ENCODE data around the gene NBEAL2. TPM values are rescaled to one million over a fixed set of nuclear protein-coding genes. Genes with fewer than 3 reads are reported as not detected.

NBEAL2 gene
- total and polyA plus RNA-seq, 10 donors: 44.0 to 271 (median 129) TPM

GRCh38 chr3:47047069-47047468, 67.6 kb downstream of the NBEAL2 start:
- intact Hi-C loops (cut with DNase I; ENCODE audit: low total_unique reads): no loop called here
- TF ChIP-seq POLR2A (IDR thresholded peaks at IDR 0.05): no peak
- no peak for TF ChIP-seq POLR2AphosphoS5 (IDR thresholded peaks at IDR 0.05)
- no peak for TF ChIP-seq CTCF (IDR thresholded peaks at IDR 0.05 in 8 of 11, conservative IDR thresholded peaks at IDR 0.05 in 3 of 11)
- Histone ChIP-seq H3K9me3 (no peaks in the 10 kb centered on the region), H3K27ac (peak overlapping the region in 1 of 8 donors; percentile 23), H3K4me3 (no peak overlapping the region), H3K27me3 (replicated peaks in 1 of 7) (no peaks in the 10 kb centered on the region), H3K4me1 (peaks cover 0 to 29% (median 10%) of the 10 kb centered on the region in 6 donors), H3K36me3 (peaks cover 0 to 54% (median 39%) of the 10 kb centered on the region in 6 donors)
- DNase-seq: no peak

GRCh38 chr3:47047673-47048072, 68.2 kb downstream of the NBEAL2 start:
- Histone ChIP-seq H3K27me3 (replicated peaks in 1 of 7) (no peaks in the 10 kb centered on the region), H3K27ac (peak overlapping the region in 1 of 8 donors; percentile 23), H3K4me1 (peaks cover 0 to 29% (median 10%) of the 10 kb centered on the region in 6 donors), H3K4me3 (no peak overlapping the region), H3K9me3 (no peaks in the 10 kb centered on the region), H3K36me3 (peaks cover 0 to 54% (median 36%) of the 10 kb centered on the region in 6 donors)
- DNase-seq: no peak
- no peak for TF ChIP-seq POLR2AphosphoS5 (IDR thresholded peaks at IDR 0.05)
- no peak for TF ChIP-seq POLR2A (IDR thresholded peaks at IDR 0.05)
- no peak for TF ChIP-seq CTCF (IDR thresholded peaks at IDR 0.05 in 8 of 11, conservative IDR thresholded peaks at IDR 0.05 in 3 of 11)
- intact Hi-C loops (cut with DNase I; ENCODE audit: low total_unique reads): no loop called here

- Histone ChIP-seq H3K4me3 (no peak overlapping the region), H3K27me3 (replicated peaks in 1 of 7) (no peaks in the 10 kb centered on the region), H3K27ac (no peak overlapping the region), H3K36me3 (peaks cover 0 to 70% (median 29%) of the 10 kb centered on the region in 6 donors), H3K4me1 (peaks cover 0 to 49% (median 11%) of the 10 kb centered on the region in 6 donors), H3K9me3 (no peaks in the 10 kb centered on the region)
- TF ChIP-seq POLR2AphosphoS5 (IDR thresholded peaks at IDR 0.05) (no peak), CTCF (IDR thresholded peaks at IDR 0.05 in 8 of 11, conservative IDR thresholded peaks at IDR 0.05 in 3 of 11) (no peak), POLR2A (IDR thresholded peaks at IDR 0.05) (no peak)
- intact Hi-C loops (cut with DNase I; ENCODE audit: low total_unique reads): no loop called here
- DNase-seq: no peak
These were observed 74.9 kb downstream of the NBEAL2 start for GRCh38 chr3:47054412-47054811.

- WGBS, 5 donors: 96 to 100% (median 97%) methylated on average over 3 of the region's 3 CpGs
- Histone ChIP-seq H3K4me1 (peaks cover 0 to 37% (median 8%) of the 10 kb centered on the region in 6 donors), H3K9me3 (no peaks in the 10 kb centered on the region), H3K36me3 (peaks cover 0 to 86% (median 34%) of the 10 kb centered on the region in 6 donors), H3K4me3 (peak overlapping the region in 1 of 8 donors; percentile 15), H3K27ac (peak overlapping the region in 5 of 8 donors; percentile 26 to 68 (median 65)), H3K27me3 (replicated peaks in 1 of 7) (no peaks in the 10 kb centered on the region)
- no peak for DNase-seq
- intact Hi-C loops (cut with DNase I; ENCODE audit: low total_unique reads): no loop called here
- TF ChIP-seq CTCF (IDR thresholded peaks at IDR 0.05 in 8 of 11, conservative IDR thresholded peaks at IDR 0.05 in 3 of 11) (no peak), POLR2AphosphoS5 (IDR thresholded peaks at IDR 0.05) (no peak), POLR2A (IDR thresholded peaks at IDR 0.05) (no peak)
These were observed 77.2 kb downstream of the NBEAL2 start for GRCh38 chr3:47056705-47057104.

Measured in spleen (tissue), 11 donors.